Liver (tissue), 9 donors: ENCODE data around the gene LINC00305. TPM values are rescaled to one million over a fixed set of nuclear protein-coding genes. Genes with fewer than 3 reads are reported as not detected.

Experiments used
- DNase-seq: peaks from one replicate; pipeline ENCODE4 v3.0.0-alpha.2; 2017; ENCODE audit warnings: low spot score
- H3K27ac ChIP-seq, 2 donors: one replicate each; pipeline ENCODE4 v1.7.0; 2013; ENCODE audit warnings: inconsistent platforms in 2 of 2, low read length in 2 of 2, control low read depth in 1 of 2, low read depth in 1 of 2, mild to moderate bottlenecking in 1 of 2
- H3K27me3 ChIP-seq, 4 donors: one replicate each; pipeline versions ENCODE4 v1.6.1 to v1.7.0; 2013; ENCODE audit warnings: low read length in 3 of 4, inconsistent platforms in 1 of 4, mild to moderate bottlenecking in 1 of 4, moderate library complexity in 1 of 4; ENCODE audit not compliant: control insufficient read depth in 4 of 4, insufficient read depth in 4 of 4
- H3K36me3 ChIP-seq, 4 donors: one replicate each; pipeline versions ENCODE4 v1.6.1 to v1.7.0; 2013; ENCODE audit warnings: low read length in 3 of 4, mild to moderate bottlenecking in 3 of 4, low read depth in 1 of 4, moderate library complexity in 1 of 4; ENCODE audit not compliant: control insufficient read depth in 4 of 4, insufficient read depth in 3 of 4
- H3K4me1 ChIP-seq, 4 donors: one replicate each; pipeline versions ENCODE4 v1.6.1 to v1.7.0; 2013; ENCODE audit warnings: low read length in 3 of 4, mild to moderate bottlenecking in 3 of 4, moderate library complexity in 1 of 4; ENCODE audit not compliant: control insufficient read depth in 4 of 4, insufficient read depth in 4 of 4
- H3K4me3 ChIP-seq, 3 donors: one replicate each; pipeline versions ENCODE4 v1.6.1 to v1.7.0; 2013; ENCODE audit warnings: low read length in 3 of 3, control low read depth in 1 of 3, low read depth in 1 of 3, mild to moderate bottlenecking in 1 of 3
- H3K9ac ChIP-seq, 2 donors: one replicate each; pipeline ENCODE4 v1.7.0; 2013; ENCODE audit warnings: low read length in 2 of 2, mild to moderate bottlenecking in 2 of 2, moderate library complexity in 2 of 2, control low read depth in 1 of 2, low read depth in 1 of 2
- H3K9me3 ChIP-seq, 4 donors: one replicate each; pipeline versions ENCODE4 v1.6.1 to v1.7.0; 2013; ENCODE audit warnings: low read length in 3 of 4; ENCODE audit not compliant: control insufficient read depth in 4 of 4
- ATF3 ChIP-seq: IDR thresholded peaks from 2 replicates; pipeline ENCODE4 v1.6.1; 2016; ENCODE audit warnings: antibody characterized with exemption
- CTCF ChIP-seq: fragments of 150-350 bp; IDR thresholded peaks from 2 replicates; pipeline ENCODE4 v1.5.1; 2017; ENCODE audit warnings: improper control_type of control experiment, low read depth, low read length; ENCODE audit not compliant: missing input control
- FOXA1 ChIP-seq: IDR thresholded peaks from 2 replicates; pipeline ENCODE4 v1.6.1; 2016; ENCODE audit warnings: antibody characterized with exemption
- FOXA2 ChIP-seq: IDR thresholded peaks from 2 replicates; pipeline ENCODE4 v1.6.1; 2016; ENCODE audit warnings: antibody characterized with exemption
- GABPA ChIP-seq, 2 donors: IDR thresholded peaks in 1 of 2; conservative IDR thresholded peaks in 1 of 2; 2 replicates each; pipeline ENCODE4 v1.6.1; 2016; ENCODE audit warnings: antibody characterized with exemption in 2 of 2, mild to moderate bottlenecking in 1 of 2, moderate library complexity in 1 of 2
- HNF4A ChIP-seq, 2 donors: conservative IDR thresholded peaks; 2 replicates each; pipeline ENCODE4 v1.6.1; 2016; ENCODE audit warnings: antibody characterized with exemption in 2 of 2, mild to moderate bottlenecking in 2 of 2
- HNF4G ChIP-seq: IDR thresholded peaks from 2 replicates; pipeline ENCODE4 v1.6.1; 2016; ENCODE audit warnings: antibody characterized with exemption
- JUND ChIP-seq, 2 donors: IDR thresholded peaks; 2 replicates each; pipeline ENCODE4 v1.6.1; 2016; ENCODE audit warnings: antibody characterized with exemption in 2 of 2
- MAX ChIP-seq: IDR thresholded peaks from 2 replicates; pipeline ENCODE4 v1.6.1; 2016; ENCODE audit warnings: antibody characterized with exemption
- NR2F2 ChIP-seq: IDR thresholded peaks from 2 replicates; pipeline ENCODE4 v1.6.1; 2016; ENCODE audit warnings: antibody characterized with exemption
- RAD21 ChIP-seq, 2 donors: IDR thresholded peaks; 2 replicates each; pipeline ENCODE4 v1.6.1; 2016; ENCODE audit warnings: antibody characterized with exemption in 2 of 2, mild to moderate bottlenecking in 2 of 2
- REST ChIP-seq: IDR thresholded peaks from 2 replicates; pipeline ENCODE4 v1.6.1; 2016; ENCODE audit warnings: antibody characterized with exemption, mild to moderate bottlenecking
- RXRA ChIP-seq, 2 donors: IDR thresholded peaks; 2 replicates each; pipeline ENCODE4 v1.6.1; 2017 to 2018; ENCODE audit warnings: antibody characterized with exemption in 2 of 2, mild to moderate bottlenecking in 1 of 2
- SP1 ChIP-seq: IDR thresholded peaks from 2 replicates; pipeline ENCODE4 v1.6.1; 2018; ENCODE audit warnings: antibody characterized with exemption, mild to moderate bottlenecking
- TAF1 ChIP-seq: conservative IDR thresholded peaks from 2 replicates; pipeline ENCODE4 v1.6.1; 2016; ENCODE audit warnings: antibody characterized with exemption, mild to moderate bottlenecking
- YY1 ChIP-seq: IDR thresholded peaks from 2 replicates; pipeline ENCODE4 v1.6.1; 2016; ENCODE audit warnings: antibody characterized with exemption, mild to moderate bottlenecking
- ZBTB33 ChIP-seq: IDR thresholded peaks from 2 replicates; pipeline ENCODE4 v1.6.1; 2016; ENCODE audit warnings: antibody characterized with exemption
- whole genome bisulfite sequencing: extraction: QIAGEN DNeasy Blood & Tissue Kit; methylation state at CpG from one replicate; pipeline ENCODE4 v1.1.7; 2013; 5-methylcytosine and 5-hydroxymethylcytosine counted together
- polyA plus RNA-seq, 2 donors: library from polyadenylated mRNA; stranded (reverse) in 1 of 2; unstranded in 1 of 2; fragments of 200-250 nt in 1 of 2; fragments of >200 nt in 1 of 2; fragmentation: Nextera tagmentation in 1 of 2; extraction: Ambion mirVana in 1 of 2; gene quantifications; one replicate each; pipeline versions ENCODE4 v1.2.1 to v1.2.3, GENCODE V29; 2013 to 2015
- total RNA-seq, 2 donors: library from RNA; depleted of rRNA; stranded (reverse); fragments of >200 nt; gene quantifications; one replicate each; pipeline ENCODE4 v1.2.3, GENCODE V29; 2014
- donor health status: healthy.
- donor health status: healthy.
- donor health status: healthy.
- donor health status: healthy.
- donor health status: healthy.

Gene LINC00305
- total and polyA plus RNA-seq, 4 donors = 0.84 TPM; not detected in 3

GRCh38 chr18:64180617-64181016 is 31.7 kb upstream of the LINC00305 start:
- peaks cover 0 to 3% (median 0%) of the 10 kb centered on the region in 4 donors for H3K9me3 ChIP-seq
- no peak overlapping the region for H3K4me3 ChIP-seq
- 90% methylated on average over 1 of the region's 1 CpG for WGBS
- no peak for TF ChIP-seq ZBTB33
- no peak for TF ChIP-seq TAF1
- TF ChIP-seq ATF3 = no peak
- no peak for TF ChIP-seq REST
- no peak for TF ChIP-seq HNF4G
- no peak for TF ChIP-seq NR2F2
- TF ChIP-seq FOXA1 = no peak
- TF ChIP-seq YY1 = no peak
- TF ChIP-seq HNF4A (conservative IDR thresholded peaks at IDR 0.05) = no peak
- TF ChIP-seq JUND (IDR thresholded peaks at IDR 0.05) = no peak
- TF ChIP-seq CTCF = no peak
- no peak for TF ChIP-seq SP1
- no peak for TF ChIP-seq RXRA (IDR thresholded peaks at IDR 0.05)
- no peak for TF ChIP-seq FOXA2
- TF ChIP-seq RAD21 (IDR thresholded peaks at IDR 0.05) = no peak
- no peak for TF ChIP-seq MAX
- TF ChIP-seq GABPA (IDR thresholded peaks at IDR 0.05 in 1 of 2, conservative IDR thresholded peaks at IDR 0.05 in 1 of 2) = no peak
- H3K9ac ChIP-seq = no peak overlapping the region
- no peak overlapping the region for H3K27ac ChIP-seq
- H3K36me3 ChIP-seq = no peaks in the 10 kb centered on the region
- no peaks in the 10 kb centered on the region for H3K4me1 ChIP-seq
- H3K27me3 ChIP-seq = no peaks in the 10 kb centered on the region
- no peak for DNase-seq

GRCh38 chr18:64180171-64180570 is 31.3 kb upstream of the LINC00305 start:
- 93% methylated on average over 1 of the region's 1 CpG for WGBS

More at GRCh38 chr18:64180171-64180570, 31.3 kb upstream of the LINC00305 start:
- no peaks in the 10 kb centered on the region for H3K4me1 ChIP-seq
- H3K9ac ChIP-seq = no peak overlapping the region
- H3K9me3 ChIP-seq = peaks cover 0 to 3% (median 0%) of the 10 kb centered on the region in 4 donors
- H3K4me3 ChIP-seq = no peak overlapping the region
- H3K27me3 ChIP-seq = no peaks in the 10 kb centered on the region
- no peak for DNase-seq
- no peak overlapping the region for H3K27ac ChIP-seq
- TF ChIP-seq HNF4G (no peak), FOXA1 (no peak), JUND (IDR thresholded peaks at IDR 0.05) (no peak), ATF3 (no peak), FOXA2 (no peak), SP1 (no peak), HNF4A (conservative IDR thresholded peaks at IDR 0.05) (no peak), YY1 (no peak), GABPA (IDR thresholded peaks at IDR 0.05 in 1 of 2, conservative IDR thresholded peaks at IDR 0.05 in 1 of 2) (no peak), RAD21 (IDR thresholded peaks at IDR 0.05) (no peak), ZBTB33 (no peak)
- H3K36me3 ChIP-seq = no peaks in the 10 kb centered on the region
